M059J (cell line): ENCODE data around the gene TIMMDC1. TPM values are rescaled to one million over a fixed set of nuclear protein-coding genes. Genes with fewer than 3 reads are reported as not detected.
"Not testable (repeated sequence)": the region's sequence is repeated elsewhere in the genome, so short reads cannot be mapped to it uniquely, and the experiment has no call there.

Source experiments
- DNase-seq: peaks from one replicate; pipeline ENCODE4 v3.0.0-alpha.2; 2012; ENCODE audit warnings: low read depth
- total RNA-seq: library from RNA; depleted of rRNA; stranded (reverse); fragments of >200 nt; shearing (Covaris generic); gene quantifications from 2 replicates; pipeline ENCODE4 v1.2.3, GENCODE V29; 2014; rRNA removed

Gene TIMMDC1
- total RNA-seq, 1 experiment from 2014 or later: 141 TPM

GRCh38 chr3:119557192-119557876, 59.0 kb downstream of the TIMMDC1 start:
- DNase-seq: no peak

- no peak for DNase-seq
Measured at GRCh38 chr3:119557877-119558269, 59.5 kb downstream of the TIMMDC1 start.

DNA sequence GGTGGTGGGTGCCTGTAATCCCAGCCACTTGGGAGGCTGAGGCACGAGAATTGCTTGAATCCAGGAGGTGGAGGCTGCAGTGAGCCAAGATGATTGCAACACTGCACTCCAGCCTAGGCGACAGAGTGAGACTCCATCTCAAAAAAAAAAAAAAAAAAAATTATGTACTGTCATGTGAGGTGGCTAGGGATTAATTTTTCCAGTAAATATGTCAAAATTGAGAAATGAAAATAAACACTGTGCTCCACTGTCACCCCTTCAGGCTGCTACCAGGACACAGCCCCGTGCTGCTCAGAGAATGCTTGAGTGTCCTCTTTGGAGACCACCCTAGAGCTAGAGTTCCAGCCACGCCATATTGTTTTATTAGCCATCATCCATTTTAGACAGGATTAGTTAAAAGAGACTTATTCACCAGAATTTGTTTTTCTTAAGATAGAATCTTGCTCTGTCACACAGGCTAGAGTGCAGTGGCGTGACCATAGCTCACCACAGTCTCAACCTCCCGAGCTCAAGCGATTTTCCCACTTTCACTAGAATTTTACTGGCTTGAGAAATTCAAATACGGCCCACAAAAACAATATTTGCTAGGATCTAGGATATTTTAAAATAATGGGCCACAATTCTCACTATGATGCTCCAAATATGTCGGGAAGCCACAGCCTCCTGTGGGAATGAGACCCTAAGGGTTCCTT, 60.4 kb downstream of the TIMMDC1 start:
- no peak for DNase-seq

- peak; percentile 52 for DNase-seq
Measured at GRCh38 chr3:119559441-119559963, 61.2 kb downstream of the TIMMDC1 start, which contains the start of gene CD80. Gene CD80, minus strand, starts transcription at chr3:119559614. Its CDS starts 1,886 bp downstream, at chr3:119557728.

- no peak for DNase-seq
Measured at GRCh38 chr3:119560160-119560559, 61.8 kb downstream of the TIMMDC1 start.

DNA sequence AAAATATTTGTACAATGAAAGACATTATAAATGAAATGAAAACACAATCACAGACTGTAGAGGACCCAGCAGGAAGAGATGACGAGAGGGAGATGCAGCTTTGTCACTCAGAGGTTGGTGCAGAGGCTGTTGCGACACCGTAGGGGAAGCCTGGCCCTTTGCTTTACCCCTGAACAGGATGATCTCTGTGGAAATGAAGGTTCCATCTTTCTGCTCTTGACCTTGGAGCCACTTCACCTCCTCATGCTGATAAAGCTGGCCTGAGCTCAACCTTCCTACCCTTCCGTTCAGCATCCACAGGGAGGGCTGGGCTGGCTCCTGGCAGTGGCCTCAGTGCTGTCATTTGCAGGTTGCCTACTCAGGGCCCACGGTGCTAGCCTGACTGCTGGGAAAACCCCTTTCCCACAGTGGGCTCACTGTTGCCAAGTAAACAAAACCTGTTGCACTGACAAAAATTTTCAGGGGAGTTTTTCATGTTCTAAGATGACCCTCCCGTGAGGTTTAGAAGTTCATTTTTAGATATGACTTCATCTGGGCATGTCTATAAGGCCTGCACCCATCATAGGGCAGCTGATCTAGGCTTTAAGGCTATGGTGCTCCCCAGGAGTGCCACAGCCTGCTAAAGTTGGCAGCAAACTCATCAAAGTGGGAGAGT, 64.1 kb downstream of the TIMMDC1 start:
- peak; percentile 15 for DNase-seq

DNA sequence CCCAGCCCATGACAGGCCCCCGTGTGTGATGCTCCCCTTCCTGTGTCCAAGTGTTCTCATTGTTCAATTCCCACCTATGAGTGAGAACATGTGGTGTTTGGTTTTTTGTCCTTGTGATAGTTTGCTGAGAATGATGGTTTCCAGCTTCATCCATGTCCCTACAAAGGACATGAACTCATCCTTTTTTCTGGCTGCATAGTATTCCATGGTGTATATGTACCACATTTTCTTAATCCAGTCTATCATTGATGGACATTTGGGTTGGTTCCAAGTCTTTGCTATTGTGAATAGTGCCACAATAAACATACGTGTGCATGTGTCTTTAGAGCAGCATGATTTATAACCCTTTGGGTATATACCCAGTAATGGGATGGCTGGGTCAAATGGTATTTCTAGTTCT, 65.0 kb downstream of the TIMMDC1 start:
- DNase-seq: not testable (repeated sequence)

- DNase-seq: no peak
Measured at GRCh38 chr3:119569156-119569555, 70.8 kb downstream of the TIMMDC1 start.

- no peak for DNase-seq
Measured at GRCh38 chr3:119570229-119570628, 71.9 kb downstream of the TIMMDC1 start.

GRCh38 chr3:119571230-119571629, 72.9 kb downstream of the TIMMDC1 start:
- no peak for DNase-seq

GRCh38 chr3:119571688-119572087, 73.3 kb downstream of the TIMMDC1 start:
- no peak for DNase-seq

Other genes with a start within 250 kb of the TIMMDC1 start
- 7.8 and 10.5 TPM in 2 replicates for gene ARHGAP31, start 204.2 kb upstream of the TIMMDC1 start, total RNA-seq
- 80.8 and 112 TPM in 2 replicates for gene TMEM39A, start 34.9 kb upstream of the TIMMDC1 start, total RNA-seq
- gene POGLUT1, start 29.6 kb upstream of the TIMMDC1 start, total RNA-seq: 15.6 and 21.4 TPM in 2 replicates
- not detected in 2 replicates for gene CD80, start 61.1 kb downstream of the TIMMDC1 start, total RNA-seq
- 1.0 and 1.1 TPM in 2 replicates for gene ADPRH, start 80.9 kb downstream of the TIMMDC1 start, total RNA-seq
- not detected in 2 replicates for gene PLA1A, start 99.3 kb downstream of the TIMMDC1 start, total RNA-seq
- gene POPDC2, start 162.0 kb downstream of the TIMMDC1 start, total RNA-seq: 0.12 TPM in 1 of 2 replicates, not detected in the other
- gene COX17, start 178.9 kb downstream of the TIMMDC1 start, total RNA-seq: 64.5 and 103 TPM in 2 replicates
- 1.6 and 3.3 TPM in 2 replicates for gene CFAP91, start 204.5 kb downstream of the TIMMDC1 start, total RNA-seq